Neuronal stem cell (in vitro differentiated cells): ENCODE measurements around the gene RHOF. TPM values are rescaled to one million over a fixed set of nuclear protein-coding genes. Genes with fewer than 3 reads are reported as not detected.

Experiments
- DNase-seq: peaks from one replicate; pipeline ENCODE4 v3.0.0-alpha.2; 2013; ENCODE audit warnings: low spot score
- H2AFZ ChIP-seq: one replicate; pipeline ENCODE4 v1.6.1; 2013; ENCODE audit warnings: mild to moderate bottlenecking, low read length, inconsistent platforms
- H2AK5ac ChIP-seq: 2 replicates; pipeline ENCODE4 v1.6.1; 2013; ENCODE audit warnings: low read depth, mild to moderate bottlenecking, inconsistent platforms, low read length, moderate library complexity, mixed read lengths
- H2BK120ac ChIP-seq: 2 replicates; pipeline ENCODE4 v1.6.1; 2013; ENCODE audit warnings: low read depth, mild to moderate bottlenecking, inconsistent platforms, low read length, moderate library complexity, mixed read lengths
- H2BK12ac ChIP-seq: one replicate; pipeline ENCODE4 v1.6.1; 2013; ENCODE audit warnings: low read length, inconsistent platforms
- H2BK15ac ChIP-seq: 2 replicates; pipeline ENCODE4 v1.6.1; 2013; ENCODE audit warnings: mild to moderate bottlenecking, low read length, inconsistent platforms, mixed read lengths
- H2BK5ac ChIP-seq: one replicate; pipeline ENCODE4 v1.6.1; 2013; ENCODE audit warnings: inconsistent platforms, mild to moderate bottlenecking, low read length, moderate library complexity
- H3K14ac ChIP-seq: one replicate; pipeline ENCODE4 v1.6.1; 2013; ENCODE audit warnings: low read length, inconsistent platforms
- H3K18ac ChIP-seq: 2 replicates; pipeline ENCODE4 v1.6.1; 2013; ENCODE audit warnings: low read length, inconsistent platforms
- H3K23ac ChIP-seq: 2 replicates; pipeline ENCODE4 v1.6.1; 2013; ENCODE audit warnings: low read depth, mild to moderate bottlenecking, mixed read lengths, low read length, inconsistent platforms; ENCODE audit not compliant: poor library complexity
- H3K27ac ChIP-seq: replicated peaks from 3 replicates; pipeline ENCODE4 v1.5.1; 2013; ENCODE audit warnings: low read length, inconsistent platforms
- H3K27me3 ChIP-seq, 3 experiments: 2 replicates each; pipeline ENCODE4 v1.6.1; 2013; ENCODE audit warnings: low read length in 3 of 3, mild to moderate bottlenecking in 2 of 3, inconsistent platforms in 1 of 3, low read depth in 1 of 3, mixed read lengths in 1 of 3, moderate library complexity in 1 of 3; ENCODE audit not compliant: control insufficient read depth in 3 of 3, insufficient read depth in 3 of 3
- H3K36me3 ChIP-seq, 2 donors: replicated peaks in 1 of 2; 2 replicates each; pipeline ENCODE4 v1.6.1; 2013; ENCODE audit warnings: low read length in 2 of 2; ENCODE audit not compliant: control insufficient read depth in 2 of 2, insufficient read depth in 2 of 2
- H3K4ac ChIP-seq: 2 replicates; pipeline ENCODE4 v1.6.1; 2013; ENCODE audit warnings: inconsistent platforms, mild to moderate bottlenecking, low read length, moderate library complexity
- H3K4me1 ChIP-seq, 2 donors: 1 replicate in 1 of 2; 2 replicates in 1 of 2; pipeline ENCODE4 v1.6.1; 2013; ENCODE audit warnings: low read length in 2 of 2, low read depth in 1 of 2; ENCODE audit not compliant: control insufficient read depth in 2 of 2, insufficient read depth in 1 of 2
- H3K4me2 ChIP-seq: one replicate; pipeline ENCODE4 v1.6.1; 2013; ENCODE audit warnings: mild to moderate bottlenecking, low read length, inconsistent platforms; ENCODE audit not compliant: insufficient read depth, poor library complexity, severe bottlenecking
- H3K4me3 ChIP-seq, 2 donors: 2 replicates each; pipeline ENCODE4 v1.5.1; 2013; ENCODE audit warnings: low read length in 2 of 2, mild to moderate bottlenecking in 2 of 2, inconsistent platforms in 1 of 2, moderate library complexity in 1 of 2
- H3K79me1 ChIP-seq: one replicate; pipeline ENCODE4 v1.6.1; 2013; ENCODE audit warnings: low read depth, mild to moderate bottlenecking, inconsistent platforms, low read length, moderate library complexity
- H3K9ac ChIP-seq: one replicate; pipeline ENCODE4 v1.6.1; 2013; ENCODE audit warnings: mild to moderate bottlenecking, low read depth, low read length, inconsistent platforms; ENCODE audit not compliant: poor library complexity
- H3K9me3 ChIP-seq, 2 donors: replicated peaks in 1 of 2; 2 replicates each; pipeline versions ENCODE3 to v1.6.1; 2013; ENCODE audit warnings: low read length in 2 of 2, mild to moderate bottlenecking in 2 of 2, inconsistent platforms in 1 of 2, low read depth in 1 of 2, mixed read lengths in 1 of 2, moderate library complexity in 1 of 2; ENCODE audit not compliant: control insufficient read depth in 2 of 2, insufficient read depth in 1 of 2
- H4K8ac ChIP-seq: one replicate; pipeline ENCODE4 v1.6.1; 2013; ENCODE audit warnings: low read depth, mild to moderate bottlenecking, inconsistent platforms, low read length, moderate library complexity
- H4K91ac ChIP-seq: one replicate; pipeline ENCODE4 v1.6.1; 2013; ENCODE audit warnings: low read length, low read depth, mild to moderate bottlenecking, inconsistent platforms; ENCODE audit not compliant: poor library complexity
- WGBS, 2 donors: extraction: QIAGEN DNeasy Blood & Tissue Kit; methylation state at CpG; one replicate each; pipeline ENCODE4 v1.1.7; 2013; ENCODE audit warnings: missing lambda C conversion rate in 2 of 2, mixed read lengths in 1 of 2; ENCODE audit not compliant: insufficient read length in 2 of 2, insufficient replicate concordance in 1 of 2; ENCODE audit errors: extremely low coverage in 2 of 2; 5-methylcytosine and 5-hydroxymethylcytosine counted together
- polyA plus RNA-seq, 2 experiments: library from polyadenylated mRNA; stranded (reverse); fragments of 200-250 nt; gene quantifications; one replicate each; pipeline ENCODE4 v1.2.3, GENCODE V29; 2013

Gene RHOF
- polyA plus RNA-seq (2013, experiment 1 of 2): 16.5 TPM
- polyA plus RNA-seq (2013, experiment 2 of 2): 15.5 TPM

- H3K36me3 ChIP-seq: peaks cover 15 to 34% of the 10 kb centered on the region in 2 donors
- H3K4me1 ChIP-seq: peaks cover 17 to 21% of the 10 kb centered on the region in 2 donors
- peaks cover 7% of the 10 kb centered on the region for H3K79me1 ChIP-seq
- no peak within 1 kb of the TSS for H4K8ac ChIP-seq
- H3K9me3 ChIP-seq: no peaks in the 10 kb centered on the region
- peak within 1 kb of the TSS; percentile 48 for H2AK5ac ChIP-seq
- peak within 1 kb of the TSS; percentile 69 for H2BK15ac ChIP-seq
- H3K18ac ChIP-seq: peak within 1 kb of the TSS; percentile 77
- peak within 1 kb of the TSS; percentile 95 for H3K4me2 ChIP-seq
- peak within 1 kb of the TSS; percentile 91 for H3K9ac ChIP-seq
- H2AFZ ChIP-seq: no peak within 1 kb of the TSS
- H2BK5ac ChIP-seq: no peak within 1 kb of the TSS
- no peak within 1 kb of the TSS for H2BK120ac ChIP-seq
- H4K91ac ChIP-seq: no peak within 1 kb of the TSS
- no CpG with 5 or more reads among the region's 36 CpGs for WGBS, 2 donors
- DNase-seq: no peak
- H3K4me3 ChIP-seq: peak within 1 kb of the TSS in 1 of 2 donors; percentile 82
- H2BK12ac ChIP-seq: no peak within 1 kb of the TSS
- no peak within 1 kb of the TSS for H3K27ac ChIP-seq
- no peak within 1 kb of the TSS for H3K4ac ChIP-seq
- peak within 1 kb of the TSS; percentile 26 for H3K23ac ChIP-seq
- no peak within 1 kb of the TSS for H3K14ac ChIP-seq
- H3K27me3 ChIP-seq: peaks cover 0 to 19% (median 2%) of the 10 kb centered on the region in 3 experiments
These were observed at the start of gene RHOF for GRCh38 chr12:121793440-121793837. Gene RHOF, minus strand, starts transcription at chr12:121793688. Its CDS starts 55 bp downstream, at chr12:121793633.

GRCh38 chr12:121839993-121840761 is 46.7 kb upstream of the RHOF start:
- Histone ChIP-seq H4K91ac (no peak overlapping the region), H2BK5ac (no peak overlapping the region), H2BK12ac (no peak overlapping the region), H3K4me1 (peaks cover 0 to 2% of the 10 kb centered on the region in 2 donors), H3K27ac (no peak overlapping the region), H3K23ac (peak overlapping the region; percentile 80), H3K27me3 (no peaks in the 10 kb centered on the region), H2AK5ac (peak overlapping the region; percentile 81), H3K4me2 (peak overlapping the region; percentile 99), H3K79me1 (no peaks in the 10 kb centered on the region), H4K8ac (peak overlapping the region; percentile 87), H3K14ac (no peak overlapping the region), H3K36me3 (no peaks in the 10 kb centered on the region), H3K18ac (peak overlapping the region; percentile 98), H3K4ac (peak overlapping the region; percentile 26), H2AFZ (peak overlapping the region; percentile 93), H2BK120ac (no peak overlapping the region), H3K9me3 (peaks cover 0 to 1% of the 10 kb centered on the region in 2 donors), H3K4me3 (peak overlapping the region; percentile 62 to 90), H2BK15ac (no peak overlapping the region), H3K9ac (peak overlapping the region; percentile 96)
- DNase-seq: no peak
- no CpG with 5 or more reads among the region's 24 CpGs for WGBS, 2 donors

DNA sequence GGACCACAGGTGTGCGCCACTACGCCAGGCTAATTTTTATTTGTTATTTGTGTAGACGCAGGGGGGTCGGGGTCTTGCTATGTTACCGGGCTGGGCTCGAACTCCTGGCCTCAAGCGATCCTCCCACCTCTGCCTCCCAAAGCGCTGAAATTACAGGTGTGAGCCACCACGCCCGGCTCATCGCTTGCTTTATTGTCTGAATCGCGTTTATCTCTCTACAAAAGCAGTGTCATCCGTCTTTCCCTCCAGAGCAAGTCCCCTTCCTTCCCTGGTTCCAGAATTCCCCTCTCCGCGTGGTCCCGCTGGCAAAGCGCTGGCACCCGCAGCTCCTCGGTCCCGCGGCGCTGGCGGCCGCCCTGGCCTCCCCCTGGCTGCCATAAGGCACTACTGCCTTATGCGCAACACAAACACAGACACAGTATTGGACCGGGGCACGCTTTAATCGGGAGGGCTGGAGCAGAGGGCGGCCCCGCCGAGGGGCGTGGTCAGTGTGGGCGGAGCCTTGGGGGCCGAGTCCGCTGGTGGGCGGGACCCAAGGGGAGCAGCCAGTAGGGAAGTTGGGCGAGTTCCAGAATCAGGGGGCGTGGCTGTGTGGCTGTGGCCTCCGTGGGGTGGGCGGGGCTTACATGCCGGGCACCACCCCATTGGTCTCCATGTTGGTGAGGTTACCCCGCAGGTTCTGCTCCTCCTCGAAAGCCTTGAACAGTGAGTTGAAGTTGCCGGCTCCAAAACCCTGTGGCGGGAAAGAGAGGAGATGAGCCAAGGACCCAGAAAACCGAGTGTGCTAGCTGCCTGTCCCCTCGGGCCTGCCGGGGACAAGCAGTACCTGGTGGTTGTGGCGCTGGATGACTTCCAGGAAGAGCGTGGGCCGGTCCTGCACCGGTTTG is 45.9 kb upstream of the RHOF start:
- peak overlapping the region; percentile 98 for H3K18ac ChIP-seq
- peaks cover 0 to 2% of the 10 kb centered on the region in 2 donors for H3K4me1 ChIP-seq
- H3K79me1 ChIP-seq: no peaks in the 10 kb centered on the region
- peak overlapping the region; percentile 79 for H2BK15ac ChIP-seq
- H3K4ac ChIP-seq: peak overlapping the region; percentile 26
- peak overlapping the region; percentile 87 for H4K8ac ChIP-seq
- peak overlapping the region; percentile 62 to 90 for H3K4me3 ChIP-seq
- H3K27me3 ChIP-seq: no peaks in the 10 kb centered on the region
- H4K91ac ChIP-seq: no peak overlapping the region
- H2AFZ ChIP-seq: peak overlapping the region; percentile 93
- H2BK120ac ChIP-seq: no peak overlapping the region
- H3K14ac ChIP-seq: peak overlapping the region; percentile 84
- H2AK5ac ChIP-seq: peak overlapping the region; percentile 88
- no CpG with 5 or more reads among the region's 53 CpGs for WGBS, 2 donors
- peak overlapping the region; percentile 24 for H2BK12ac ChIP-seq
- peak overlapping the region; percentile 91 for H3K23ac ChIP-seq
- H3K36me3 ChIP-seq: no peaks in the 10 kb centered on the region
- H2BK5ac ChIP-seq: peak overlapping the region; percentile 5
- DNase-seq: peak; percentile 97
- H3K9me3 ChIP-seq: peaks cover 0 to 1% of the 10 kb centered on the region in 2 donors
- peak overlapping the region; percentile 99 for H3K4me2 ChIP-seq
- peak overlapping the region; percentile 37 for H3K27ac ChIP-seq
- H3K9ac ChIP-seq: peak overlapping the region; percentile 96
